ENCODE results near the gene KRT8.

KRT8 gene

DNA sequence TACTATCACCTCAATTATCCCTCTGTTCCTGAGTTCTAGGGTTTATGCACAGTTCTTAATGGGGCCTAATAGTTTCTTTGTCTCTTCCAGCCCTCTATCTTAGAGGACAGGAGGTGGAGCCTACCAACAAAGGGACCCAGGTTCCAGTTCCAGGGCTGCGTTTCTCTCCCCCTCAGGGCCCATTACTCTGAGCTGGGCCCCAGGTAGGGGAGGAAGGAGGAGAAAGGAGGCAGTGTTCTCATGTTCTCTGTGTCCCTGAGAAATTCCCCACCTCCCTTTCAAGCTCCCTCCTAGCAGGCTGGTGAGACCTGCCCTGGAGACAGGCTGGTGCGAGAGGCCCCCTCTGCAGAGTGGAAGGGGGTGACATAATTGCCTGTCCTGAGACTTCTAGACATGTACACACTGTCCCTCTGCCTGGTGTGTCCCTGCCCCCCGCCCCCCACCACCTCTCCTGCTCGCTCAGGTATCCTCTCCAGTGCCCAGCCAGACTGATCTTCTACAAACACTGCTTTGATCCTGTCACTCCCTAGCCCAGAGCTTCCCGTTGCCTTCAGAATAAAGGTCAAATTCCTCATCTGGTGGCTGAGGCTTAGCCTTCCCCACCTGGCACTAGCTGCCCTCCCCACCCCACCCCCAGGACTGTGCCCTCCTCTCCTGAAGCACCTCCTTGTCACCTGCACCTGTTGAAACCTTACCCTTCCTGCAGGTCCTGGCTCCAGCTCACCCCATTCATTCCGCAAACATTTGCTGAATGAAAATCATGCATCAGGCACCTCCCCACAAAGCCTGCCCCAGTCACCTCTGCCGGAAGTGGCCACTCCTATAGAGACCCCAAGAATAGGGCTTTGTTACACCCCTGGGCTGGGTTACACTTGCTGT is 21.1 kb upstream of the KRT8 start:
- no peak for DNase-seq (ENCODE audit: low read depth)

DNA sequence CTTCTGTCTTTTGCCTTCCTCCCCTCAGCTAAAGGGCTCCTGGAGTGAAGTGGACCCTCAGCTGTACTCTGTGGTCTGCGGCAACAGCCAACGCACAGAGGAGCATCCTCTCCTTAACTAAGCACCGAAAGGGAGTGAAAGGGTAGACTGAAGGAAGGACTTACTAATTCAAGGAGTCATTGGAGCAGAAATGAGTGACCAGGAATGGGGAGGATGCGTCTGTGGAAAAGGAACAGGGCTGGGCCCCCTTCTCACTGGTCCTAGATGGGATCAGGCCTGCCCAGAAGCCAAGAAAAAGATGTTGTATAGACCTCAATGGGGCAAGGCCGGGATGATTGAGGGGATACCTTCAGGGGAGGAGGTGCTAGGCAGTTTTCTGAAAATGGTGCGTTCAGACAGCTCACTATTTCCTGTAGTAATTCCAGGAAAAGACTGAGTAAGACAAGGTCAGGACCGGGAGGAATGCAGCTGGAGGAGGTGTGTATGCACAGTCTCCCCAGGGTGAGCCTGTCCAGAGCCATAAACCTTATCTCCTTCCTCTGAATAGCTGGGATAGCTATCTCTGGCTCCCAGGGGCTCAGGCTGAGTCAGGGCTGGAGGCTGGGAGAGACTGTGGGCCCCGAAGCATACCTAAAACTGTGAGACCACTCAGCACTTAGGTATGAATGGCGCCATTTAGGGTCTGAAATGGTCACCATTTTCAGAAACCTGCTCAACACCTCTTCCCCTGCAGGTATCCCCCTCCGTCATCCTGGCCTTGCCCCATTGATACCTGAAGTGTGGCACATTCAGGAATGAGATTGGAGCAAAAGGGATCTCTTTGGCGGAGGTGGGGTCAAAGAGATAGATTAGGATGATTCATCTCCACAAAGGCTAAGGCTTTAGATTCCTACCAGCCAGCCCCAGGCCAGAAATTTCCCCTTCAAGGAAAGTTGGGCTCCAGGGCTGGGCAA is 20.2 kb upstream of the KRT8 start:
- DNase-seq (ENCODE audit: low read depth), result no peak

DNA sequence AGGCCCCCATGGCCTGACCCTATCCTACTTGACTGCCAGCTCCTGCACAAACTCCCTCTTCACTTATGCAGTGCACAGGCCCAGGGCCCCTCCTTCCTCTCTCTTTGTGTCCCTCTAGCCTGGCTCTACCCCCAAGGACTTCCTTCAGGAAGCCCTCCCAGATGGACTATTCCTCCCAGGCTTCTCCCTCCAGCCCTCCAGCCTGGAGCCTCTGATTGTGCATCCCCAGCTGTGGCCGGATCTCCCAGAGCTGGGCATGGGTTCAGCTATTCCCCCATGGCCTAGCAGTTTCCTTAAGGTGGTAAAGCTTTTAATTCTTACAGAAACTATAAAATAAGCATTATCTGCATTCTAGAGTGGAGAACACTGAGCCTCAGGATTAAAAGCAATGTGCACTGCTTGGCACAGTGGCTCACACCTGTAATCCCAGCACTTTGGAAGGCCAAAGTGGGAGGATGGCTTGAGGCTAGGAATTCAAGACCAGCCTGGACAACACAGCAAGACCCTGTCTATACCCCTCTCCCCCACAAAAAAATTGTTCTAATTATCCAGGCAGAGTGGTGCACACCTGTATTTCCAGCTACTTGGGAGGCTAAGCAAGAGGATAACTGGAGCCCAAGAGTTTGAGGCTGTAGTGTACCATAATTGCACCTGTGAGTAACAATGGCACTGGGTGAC is 16.8 kb upstream of the KRT8 start:
- no peak for DNase-seq (ENCODE audit: low read depth)

DNA sequence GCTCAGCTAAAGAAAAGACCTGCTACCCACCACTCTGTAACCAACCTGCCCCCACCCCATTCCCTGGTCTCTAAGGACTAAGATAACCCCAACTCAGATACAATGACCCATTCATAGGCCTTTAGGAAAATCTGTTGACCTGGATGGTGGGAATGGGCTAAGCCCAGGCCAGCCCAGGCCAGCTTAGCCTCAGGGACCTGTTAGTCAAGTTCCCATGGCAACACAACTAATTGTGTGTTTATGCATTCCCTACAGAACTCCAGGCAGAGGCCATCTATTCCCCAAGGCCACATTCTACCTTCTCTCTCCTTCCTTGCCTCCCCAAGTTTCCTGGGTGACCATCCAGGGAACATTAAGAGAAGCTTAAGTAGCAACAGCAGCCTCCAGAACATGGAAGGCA is 16.1 kb upstream of the KRT8 start:
- DNase-seq (ENCODE audit: low read depth), result no peak

DNA sequence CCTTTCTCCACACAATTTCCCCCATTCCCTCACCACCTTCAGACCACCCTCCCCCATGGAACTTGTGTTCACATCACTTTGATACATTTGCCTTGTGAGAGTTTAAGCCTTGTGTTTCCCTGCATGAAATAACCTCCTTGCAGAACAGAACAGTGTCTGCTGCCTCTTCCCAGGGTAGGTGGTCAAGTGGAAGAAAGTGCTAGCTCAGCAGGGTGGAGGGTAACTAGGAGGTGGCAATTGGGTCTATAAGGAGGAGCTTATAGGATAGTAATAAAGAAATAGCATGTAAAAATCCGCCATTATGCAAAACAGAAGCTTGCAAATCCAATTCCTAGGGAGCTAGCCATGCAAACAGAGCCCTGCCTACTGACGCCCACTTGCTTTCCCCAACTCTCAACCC is 13.9 kb upstream of the KRT8 start:
- no peak for DNase-seq (ENCODE audit: low read depth)

DNA sequence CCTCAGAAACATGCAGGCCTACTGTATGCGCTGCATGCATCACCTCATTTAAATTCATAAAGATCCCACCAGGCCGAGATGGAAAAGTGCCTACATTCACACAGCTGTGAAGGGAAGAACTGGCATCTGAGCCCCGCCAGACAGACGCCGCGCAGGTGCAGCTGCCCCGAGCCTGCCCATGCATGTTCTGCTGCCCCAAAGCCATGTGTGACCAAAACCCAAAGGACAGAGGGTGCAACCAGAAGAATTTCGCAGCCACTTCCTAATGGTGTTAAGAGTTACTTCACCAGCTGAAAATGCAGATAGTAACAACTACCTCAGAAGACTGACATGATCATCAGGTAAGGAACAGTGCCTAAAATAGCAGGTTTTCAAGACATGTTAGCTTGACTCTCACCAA is 13.5 kb upstream of the KRT8 start:
- no peak for DNase-seq (ENCODE audit: low read depth)

DNA sequence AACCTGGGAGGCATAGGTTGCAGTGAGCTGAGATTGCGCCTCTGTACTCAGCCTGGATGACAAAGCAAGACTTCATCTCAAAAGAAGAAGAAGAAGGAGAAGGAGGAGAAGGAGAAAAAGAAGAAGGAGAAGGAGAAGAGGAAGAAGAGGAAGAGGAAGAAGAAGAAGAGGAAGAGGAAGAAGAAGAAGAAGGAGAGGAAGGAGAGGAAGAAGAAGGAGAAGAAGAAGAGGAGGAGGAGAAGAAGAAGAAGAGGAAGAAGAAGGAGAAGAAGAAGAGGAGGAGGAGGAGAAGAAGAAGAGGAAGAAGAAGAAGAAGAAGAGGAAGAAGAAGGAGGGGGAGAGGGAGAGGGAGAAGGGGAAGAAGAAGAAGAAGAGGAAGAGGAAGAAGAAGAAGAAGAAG is 12.9 kb upstream of the KRT8 start:
- DNase-seq (ENCODE audit: low read depth), result no peak

DNA sequence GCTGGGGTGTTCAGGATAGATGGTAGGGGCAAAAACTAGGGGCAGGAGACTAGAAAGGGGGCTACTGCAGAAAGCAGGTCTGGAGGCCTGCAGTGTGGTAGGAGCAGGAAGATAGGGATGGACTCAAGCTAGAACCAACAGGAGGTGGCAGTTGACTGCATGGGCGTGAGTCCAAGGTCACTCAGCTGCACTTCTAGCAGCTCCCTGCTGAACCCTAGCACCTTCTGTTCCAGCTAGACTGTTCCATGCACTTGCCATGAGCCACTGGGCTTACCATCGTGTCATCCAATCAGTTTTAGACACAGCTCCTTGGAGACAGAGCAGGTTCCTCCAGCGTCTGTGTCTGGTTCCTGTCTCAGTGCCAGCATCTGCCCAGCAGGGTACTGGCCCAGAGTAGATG is 11.3 kb upstream of the KRT8 start:
- no peak for DNase-seq (ENCODE audit: low read depth)

DNA sequence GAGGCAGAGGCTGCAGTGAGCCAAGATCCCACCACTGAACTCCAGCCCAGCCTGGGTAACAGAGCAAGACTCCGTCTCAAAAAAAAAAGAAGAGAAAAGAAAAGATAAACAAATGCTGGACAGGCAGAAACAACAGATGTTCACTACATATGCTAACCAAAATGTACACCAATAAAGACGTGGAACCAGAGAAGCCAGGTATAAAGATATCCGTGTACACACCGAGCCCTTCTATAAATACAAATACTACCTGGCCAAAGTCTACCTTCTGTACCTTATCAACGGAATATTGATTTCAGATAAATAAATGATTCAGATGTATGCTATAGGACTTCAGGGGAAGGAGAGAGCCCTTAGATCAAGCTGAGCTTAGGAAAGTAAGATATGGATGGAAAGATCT is 10.8 kb upstream of the KRT8 start:
- DNase-seq (ENCODE audit: low read depth), result no peak

DNA sequence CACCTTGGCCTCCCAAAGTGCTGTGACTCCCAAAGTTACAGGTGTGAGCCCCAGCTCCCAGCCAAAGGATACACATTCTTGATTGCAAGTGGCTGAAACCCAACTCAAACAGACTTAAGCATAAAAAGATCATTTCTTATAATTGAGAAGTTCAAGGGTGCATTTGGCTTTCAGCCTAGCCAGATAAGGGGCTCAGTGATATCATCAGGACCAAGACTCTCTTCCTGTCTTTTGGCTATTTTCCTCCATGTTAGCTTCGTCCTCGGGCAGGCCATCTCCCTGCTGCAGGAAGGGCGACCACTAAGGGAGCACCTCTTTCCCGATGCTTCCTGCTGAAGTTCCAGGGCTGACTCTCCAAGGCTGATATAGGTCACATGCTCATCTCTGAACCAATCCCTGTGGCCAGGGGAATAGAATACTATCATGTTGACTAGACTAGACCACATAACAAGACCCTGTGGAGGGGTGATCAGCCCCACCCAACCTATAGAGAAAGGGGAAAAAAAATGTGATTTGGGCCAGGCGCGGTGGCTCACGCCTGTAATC is 9.8 kb upstream of the KRT8 start:
- no peak for DNase-seq (ENCODE audit: low read depth)

DNA sequence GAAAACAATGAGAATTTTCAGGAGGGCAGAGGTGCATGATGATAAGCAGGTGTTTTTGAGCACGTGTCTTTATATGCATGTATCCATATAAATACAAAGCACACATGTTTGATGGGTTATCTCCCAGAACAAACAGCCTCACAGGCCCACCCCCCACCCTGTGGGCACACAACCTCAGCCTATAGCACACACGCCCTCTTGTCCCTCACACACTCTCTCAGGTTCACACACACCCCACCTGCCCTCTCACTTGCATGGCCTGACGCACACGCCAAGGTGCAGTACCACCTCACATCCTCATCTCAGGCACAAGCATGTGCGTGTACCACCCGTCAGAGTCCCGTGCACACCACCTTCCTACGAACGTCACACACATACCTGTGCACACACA is 8.6 kb upstream of the KRT8 start:
- no peak for DNase-seq (ENCODE audit: low read depth)

DNA sequence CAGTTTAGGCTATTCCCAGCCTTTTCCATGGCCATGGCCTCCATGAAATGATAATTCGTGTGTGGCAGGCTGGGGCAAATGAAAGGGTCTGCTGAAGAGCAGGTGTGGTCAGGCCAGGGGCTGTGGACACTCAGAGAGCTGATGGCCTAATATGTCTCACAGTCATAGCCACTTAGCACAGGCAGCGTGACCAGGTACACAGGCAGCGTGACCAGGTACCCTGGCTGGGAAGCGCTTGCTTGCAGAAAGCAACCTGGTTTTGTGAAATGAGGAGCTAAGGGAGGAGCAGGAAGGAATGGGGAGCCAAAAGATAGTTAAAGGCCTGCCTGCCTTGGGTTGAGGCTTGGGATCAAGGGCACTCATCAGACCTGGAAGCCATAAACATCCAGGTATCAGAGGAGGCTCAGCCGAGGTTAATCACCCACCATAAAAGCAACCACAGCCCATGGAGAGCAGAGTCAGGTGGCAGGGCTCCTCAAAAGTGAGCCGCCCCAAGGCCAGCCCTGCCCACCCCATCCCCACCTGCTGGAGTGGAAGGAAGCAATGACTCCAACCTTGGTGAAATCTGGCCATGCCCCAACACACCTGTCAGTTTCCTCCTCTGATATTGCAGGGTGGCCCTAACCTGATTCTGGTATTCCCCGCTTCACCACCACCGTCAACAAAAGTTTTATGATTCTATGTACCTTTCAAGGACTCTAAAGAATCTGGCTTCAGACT is 8.0 kb upstream of the KRT8 start:
- DNase-seq (ENCODE audit: low read depth), result no peak

DNA sequence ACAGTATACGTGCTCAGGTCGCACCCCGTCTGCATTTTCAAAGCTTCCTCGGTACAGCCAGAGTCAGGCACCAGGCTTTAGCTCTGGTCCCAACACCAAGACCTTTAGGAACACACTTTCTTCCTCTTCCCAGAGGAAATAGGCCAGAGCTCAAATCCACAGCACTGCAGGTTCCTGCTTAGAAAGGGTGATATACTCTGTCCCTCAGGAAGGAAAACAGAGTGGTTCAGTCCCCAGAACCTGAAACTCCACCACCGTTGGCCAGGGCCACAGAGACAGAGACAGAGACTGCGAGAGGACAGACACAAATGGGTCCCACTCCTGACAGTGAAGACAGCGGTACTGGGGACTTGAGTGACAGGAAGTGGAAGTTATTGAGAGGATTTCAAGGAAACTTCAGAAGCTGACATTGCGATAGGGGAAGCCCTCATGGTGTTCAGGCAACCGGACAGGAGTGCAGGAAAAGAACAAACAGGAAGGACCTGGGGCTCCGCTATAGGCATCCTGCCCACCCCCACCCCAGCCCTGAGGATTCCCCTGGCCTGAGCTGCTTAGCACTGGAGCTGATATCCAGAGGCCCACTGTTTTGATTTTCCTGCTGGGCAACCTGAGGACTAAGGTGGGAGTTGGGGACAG is 5.5 kb upstream of the KRT8 start:
- no peak for DNase-seq (ENCODE audit: low read depth)

DNA sequence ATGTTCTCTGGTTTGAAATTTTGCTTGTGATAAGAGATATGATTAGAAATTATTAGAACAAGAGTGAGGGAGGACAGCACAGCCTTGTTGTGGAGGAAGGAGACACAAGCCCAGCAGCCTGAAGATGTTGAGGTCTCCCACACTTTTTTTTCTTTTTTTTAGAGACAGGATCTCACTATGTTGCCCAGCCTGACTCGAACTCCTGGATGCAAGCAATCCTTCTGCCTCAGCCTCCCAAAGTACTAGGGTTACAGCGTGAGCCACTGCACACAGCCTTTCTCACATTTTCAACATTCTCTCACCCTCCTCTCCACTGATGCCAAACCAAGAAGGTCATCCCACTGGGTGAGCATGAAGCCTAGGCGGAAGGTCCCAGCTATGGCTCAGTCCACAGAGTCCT is 4.9 kb upstream of the KRT8 start:
- DNase-seq (ENCODE audit: low read depth), result no peak

DNA sequence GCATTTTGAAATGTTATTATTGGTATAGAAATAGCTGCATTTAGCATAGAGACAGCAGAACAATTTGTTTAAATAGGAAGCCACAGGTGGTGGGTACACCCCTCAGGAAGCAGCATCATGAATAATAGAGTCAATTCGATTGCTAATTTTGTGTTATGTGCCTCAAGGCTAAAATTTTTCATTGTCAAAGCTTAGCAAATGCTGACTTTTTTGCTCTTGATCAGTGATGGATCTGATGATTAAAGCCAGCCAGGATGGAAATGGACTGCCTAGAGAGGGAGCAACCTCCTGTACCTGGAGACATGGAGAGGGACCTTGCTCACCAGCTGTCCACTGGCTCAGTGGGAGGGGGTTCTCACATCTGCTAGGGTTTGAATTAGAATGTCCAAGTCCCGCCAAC is 4.5 kb upstream of the KRT8 start:
- no peak for DNase-seq (ENCODE audit: low read depth)

DNA sequence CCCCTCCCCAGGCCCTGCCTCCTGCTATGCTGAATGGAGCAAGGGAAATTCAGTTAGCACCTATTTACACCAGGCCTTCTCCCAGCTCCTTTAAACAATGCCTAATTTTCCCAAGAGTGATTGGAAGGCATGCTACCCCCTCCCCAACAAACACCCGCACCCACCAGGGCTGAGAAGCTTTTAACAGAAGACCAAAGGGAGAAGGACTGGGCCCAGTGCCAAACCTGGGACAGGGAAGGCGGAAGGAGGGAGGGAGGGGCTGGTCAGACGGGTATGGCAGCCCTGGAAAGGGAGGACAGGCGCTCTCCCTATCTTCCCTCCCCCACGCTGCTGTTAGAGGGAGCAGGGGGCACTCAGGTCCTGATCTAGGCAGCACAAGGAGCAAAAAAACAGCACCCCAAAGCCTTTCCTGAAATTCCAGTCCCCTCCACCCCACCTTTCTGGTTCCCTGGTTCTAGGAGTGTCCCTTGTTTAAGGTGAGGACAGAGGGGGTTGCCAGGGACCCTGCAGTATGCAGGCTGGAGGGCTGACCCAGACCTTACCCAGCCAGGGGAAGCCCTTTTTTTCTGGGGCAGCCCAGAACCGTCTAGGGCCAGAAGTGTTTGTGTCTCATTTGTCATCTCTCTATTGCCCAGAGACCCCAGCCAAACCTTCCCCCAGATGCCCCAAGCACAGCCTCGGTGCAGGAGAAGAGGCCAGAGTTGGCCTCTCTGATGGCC is 2.4 kb upstream of the KRT8 start:
- DNase-seq (ENCODE audit: low read depth), result no peak

DNA sequence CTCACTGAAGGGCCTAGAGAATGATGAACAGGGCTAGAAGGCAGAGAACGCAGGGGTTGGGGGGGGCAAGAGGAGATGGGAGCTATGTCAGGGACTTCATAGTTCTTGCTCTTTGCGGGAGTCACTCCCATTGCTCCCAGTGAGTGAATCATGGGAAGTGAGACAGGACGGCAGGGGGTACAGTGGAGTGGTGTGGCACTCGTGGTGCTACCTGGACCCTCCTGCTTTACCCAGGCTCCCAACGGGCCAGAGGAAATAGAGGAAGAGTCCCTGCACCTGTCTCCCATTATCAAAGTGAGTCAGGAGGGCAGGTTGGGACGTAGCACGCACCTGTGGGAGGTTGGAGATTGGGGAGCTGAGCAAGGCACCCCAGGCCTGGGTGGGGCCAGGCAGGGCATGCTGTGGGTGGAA is 1.3 kb upstream of the KRT8 start:
- DNase-seq (ENCODE audit: low read depth), result no peak

DNA sequence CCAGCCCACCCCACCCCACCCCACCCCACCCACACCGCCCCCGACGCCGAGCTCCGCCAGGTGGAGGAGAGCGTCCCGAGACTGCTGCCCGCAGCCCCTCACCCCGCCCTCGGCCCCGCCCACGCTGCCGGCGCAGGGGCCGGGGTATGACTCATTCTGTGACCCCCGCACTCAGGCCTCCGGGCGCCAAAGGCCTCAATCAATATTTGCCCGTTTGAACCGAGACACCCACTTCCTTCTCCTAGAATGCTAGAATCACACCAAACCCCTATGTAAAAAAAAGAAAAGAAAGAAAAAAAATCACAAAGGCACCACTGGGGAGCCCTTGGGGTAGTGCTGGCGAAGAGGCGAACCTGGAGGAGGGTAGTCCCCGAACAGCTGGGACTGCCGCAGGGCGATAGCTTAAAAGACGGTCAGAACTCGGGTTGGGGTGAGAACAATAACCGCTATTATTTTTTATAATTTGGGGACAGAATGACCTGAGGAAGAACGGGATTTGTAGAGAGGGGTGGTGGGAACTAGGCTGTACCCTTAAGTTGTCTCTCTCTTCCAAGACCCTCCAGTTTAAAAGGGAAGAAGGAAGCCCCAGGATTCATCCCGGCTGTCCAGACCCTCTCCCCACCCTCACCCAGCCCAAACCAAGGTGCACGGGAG is 894 bp downstream of the KRT8 start:
- DNase-seq (ENCODE audit: low read depth), result no peak

DNA sequence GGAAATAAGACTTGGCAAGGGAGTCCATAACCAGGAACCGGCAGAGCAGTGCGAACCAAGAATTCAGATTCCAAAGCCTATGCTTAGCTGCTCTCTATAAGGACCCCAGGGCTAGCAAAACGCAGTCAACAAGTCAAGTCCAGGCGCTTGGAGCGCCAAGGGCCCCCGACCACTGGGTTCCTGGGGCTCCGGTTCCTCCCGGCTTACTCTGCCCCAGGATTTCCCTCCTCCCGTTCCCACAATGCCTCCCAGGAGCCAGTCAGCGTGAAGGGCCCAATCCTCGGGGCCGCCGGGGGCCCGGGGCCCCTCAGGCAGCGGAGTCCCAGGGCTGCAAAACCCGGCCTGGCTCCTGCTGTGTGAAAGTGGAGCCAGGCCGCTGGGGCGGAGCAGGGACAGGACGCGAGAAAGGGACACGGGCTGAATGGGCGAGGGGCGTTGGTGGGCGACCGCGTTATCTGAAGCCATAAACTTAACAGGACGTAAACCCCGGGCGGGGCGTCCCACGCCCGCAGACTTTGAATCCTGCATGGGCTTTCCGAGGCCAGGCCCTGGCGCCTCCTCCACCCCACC is 1.5 kb downstream of the KRT8 start:
- peak; percentile 27 for DNase-seq (ENCODE audit: low read depth)

All from stimulated activated CD8-positive, alpha-beta memory T cell treated with anti-CD3 and anti-CD28 coated beads, Interleukin-7, amount 100 ng/mL, for 24 hours (primary cell).